H1 (cell line): ENCODE measurements around the gene ARMH2. TPM values are rescaled to one million over a fixed set of nuclear protein-coding genes. Genes with fewer than 3 reads are reported as not detected.

Experiments
- CTCF ChIA-PET: fragments of 300-600 bp; sonication (Branson Sonifier 250); formaldehyde crosslinking; loops from one replicate; lab custom pipeline; 2021; ENCODE audit not compliant: partially characterized antibody; lab: Charles Lee
- POLR2A ChIA-PET: fragments of 300-600 bp; sonication (Branson Sonifier 250); formaldehyde crosslinking; loops from one replicate; lab custom pipeline; 2021; ENCODE audit warnings: inconsistent platforms; ENCODE audit not compliant: partially characterized antibody; lab: Charles Lee
- DNase-seq, 2 experiments: peaks; one replicate each; pipeline versions ENCODE4 v3.0.0 to v3.0.0-alpha.2; 2010 to 2022; ENCODE audit warnings: low spot score in 2 of 2, low read depth in 1 of 2, mixed read lengths in 1 of 2
- FAIRE-seq: peaks from 2 replicates; lab custom pipeline; 2011; peaks lifted over from hg19 to GRCh38; lab: Jason Lieb, UNC
- H2AFZ ChIP-seq: 2 replicates; pipeline ENCODE4 v1.8.1; 2012; ENCODE audit warnings: low read length, inconsistent platforms
- H2AK5ac ChIP-seq: 2 replicates; pipeline ENCODE4 v1.6.1; 2013; ENCODE audit warnings: low read depth, low read length
- H2BK120ac ChIP-seq: replicated peaks from 2 replicates; pipeline ENCODE3; 2013; ENCODE audit warnings: low read depth, low read length, inconsistent platforms
- H2BK12ac ChIP-seq: 2 replicates; pipeline ENCODE4 v1.6.1; 2013; ENCODE audit warnings: low read depth, low read length
- H2BK15ac ChIP-seq: 2 replicates; pipeline ENCODE4 v1.6.1; 2013; ENCODE audit warnings: low read length
- H2BK20ac ChIP-seq: 2 replicates; pipeline ENCODE4 v1.6.1; 2013; ENCODE audit warnings: low read length
- H2BK5ac ChIP-seq: 2 replicates; pipeline ENCODE4 v1.6.1; 2013; ENCODE audit warnings: low read depth, low read length
- H3K14ac ChIP-seq: 2 replicates; pipeline ENCODE4 v1.6.1; 2013; ENCODE audit warnings: inconsistent platforms; ENCODE audit not compliant: insufficient read length
- H3K18ac ChIP-seq: 2 replicates; pipeline ENCODE4 v1.6.1; 2013; ENCODE audit warnings: low read length; ENCODE audit errors: extremely low read depth
- H3K23ac ChIP-seq: 2 replicates; pipeline ENCODE4 v1.6.1; 2013; ENCODE audit warnings: inconsistent platforms; ENCODE audit not compliant: insufficient read length
- H3K23me2 ChIP-seq: 2 replicates; pipeline ENCODE4 v1.6.1; 2013; ENCODE audit warnings: low read depth, low read length
- H3K27ac ChIP-seq: 2 replicates; pipeline ENCODE4 v1.6.1; 2011; ENCODE audit warnings: low read depth, low read length, inconsistent platforms
- H3K27me3 ChIP-seq, 4 experiments: replicated peaks in 1 of 4; 1 replicate in 1 of 4; 2 replicates in 3 of 4; pipeline versions ENCODE4 v1.6.1 to v1.8.1; 2011 to 2013; ENCODE audit warnings: low read length in 3 of 4, mild to moderate bottlenecking in 3 of 4, inconsistent platforms in 2 of 4, mixed read lengths in 2 of 4, moderate library complexity in 1 of 4; ENCODE audit not compliant: control insufficient read depth in 3 of 4, insufficient read depth in 3 of 4; ENCODE audit errors: extremely low read depth in 1 of 4
- H3K36me3 ChIP-seq, 4 experiments: 2 replicates each; pipeline versions ENCODE4 v1.6.1 to v1.8.1; 2011 to 2013; ENCODE audit warnings: mild to moderate bottlenecking in 4 of 4, low read length in 3 of 4, moderate library complexity in 2 of 4, control low read depth in 1 of 4, inconsistent platforms in 1 of 4; ENCODE audit not compliant: insufficient read depth in 4 of 4, control insufficient read depth in 2 of 4
- H3K4ac ChIP-seq: replicated peaks from 2 replicates; pipeline ENCODE3; 2013; ENCODE audit warnings: low read length, low read depth, mixed read lengths, inconsistent platforms; ENCODE audit not compliant: insufficient read length
- H3K4me1 ChIP-seq, 4 experiments: replicated peaks in 1 of 4; 1 replicate in 1 of 4; 2 replicates in 3 of 4; pipeline versions ENCODE4 v1.6.1 to v1.8.1; 2011 to 2013; ENCODE audit warnings: low read length in 3 of 4, inconsistent platforms in 2 of 4, mixed read lengths in 1 of 4; ENCODE audit not compliant: insufficient read depth in 4 of 4, control insufficient read depth in 3 of 4
- H3K4me2 ChIP-seq, 2 experiments: 2 replicates each; pipeline versions ENCODE4 v1.6.1 to v1.8.1; 2011 to 2013; ENCODE audit warnings: low read depth in 2 of 2, low read length in 2 of 2, control low read depth in 1 of 2, inconsistent platforms in 1 of 2, mild to moderate bottlenecking in 1 of 2; ENCODE audit not compliant: insufficient read depth in 1 of 2
- H3K4me3 ChIP-seq, 4 experiments: fragments of 200-600, 300-600 bp in 1 of 4; sonication (generic), shearing (Covaris generic), sonication (Bioruptor Twin) in 1 of 4; 2 replicates each; pipeline versions ENCODE4 v1.5.1 to v1.8.1; 2011 to 2016; ENCODE audit warnings: low read length in 4 of 4, low read depth in 3 of 4, control low read depth in 2 of 4, inconsistent platforms in 2 of 4, mild to moderate bottlenecking in 2 of 4, mixed read lengths in 1 of 4, moderate library complexity in 1 of 4; ENCODE audit not compliant: insufficient read depth in 2 of 4; ENCODE audit errors: extremely low read depth in 1 of 4
- H3K56ac ChIP-seq: replicated peaks from 2 replicates; pipeline ENCODE3; 2013; ENCODE audit warnings: low read depth, mild to moderate bottlenecking, mixed read lengths, low read length, inconsistent platforms; ENCODE audit not compliant: insufficient read length
- H3K79me1 ChIP-seq: 2 replicates; pipeline ENCODE4 v1.6.1; 2013; ENCODE audit warnings: low read depth, low read length, control low read depth
- H3K79me2 ChIP-seq, 2 experiments: 2 replicates each; pipeline versions ENCODE4 v1.6.1 to v1.8.1; 2012 to 2013; ENCODE audit warnings: low read length in 2 of 2, mild to moderate bottlenecking in 2 of 2, inconsistent platforms in 1 of 2; ENCODE audit not compliant: insufficient read depth in 2 of 2, control insufficient read depth in 1 of 2
- H3K9ac ChIP-seq, 4 experiments: replicated peaks in 1 of 4; 1 replicate in 1 of 4; 2 replicates in 3 of 4; pipeline versions ENCODE4 v1.6.1 to v1.8.1; 2011 to 2013; ENCODE audit warnings: low read depth in 3 of 4, low read length in 3 of 4, control low read depth in 2 of 4, mild to moderate bottlenecking in 2 of 4, moderate library complexity in 2 of 4, inconsistent platforms in 1 of 4; ENCODE audit errors: extremely low read depth in 1 of 4
- H3K9me3 ChIP-seq, 2 experiments: 2 replicates each; pipeline versions ENCODE4 v1.6.1 to v1.8.1; 2012 to 2013; ENCODE audit warnings: mild to moderate bottlenecking in 2 of 2, moderate library complexity in 2 of 2, control low read depth in 1 of 2, inconsistent platforms in 1 of 2, low read depth in 1 of 2, low read length in 1 of 2, mixed read lengths in 1 of 2; ENCODE audit not compliant: insufficient read depth in 2 of 2
- H4K20me1 ChIP-seq, 2 experiments: replicated peaks in 1 of 2; 2 replicates each; pipeline versions ENCODE3 to v1.8.1; 2011 to 2013; ENCODE audit warnings: inconsistent platforms in 2 of 2, low read length in 2 of 2, mild to moderate bottlenecking in 1 of 2; ENCODE audit not compliant: insufficient read depth in 2 of 2, control insufficient read depth in 1 of 2
- H4K5ac ChIP-seq: 2 replicates; pipeline ENCODE4 v1.6.1; 2013; ENCODE audit warnings: low read length, low read depth, mixed read lengths, inconsistent platforms; ENCODE audit not compliant: insufficient read length
- H4K8ac ChIP-seq: 2 replicates; pipeline ENCODE4 v1.8.0; 2013; ENCODE audit warnings: mild to moderate bottlenecking, moderate library complexity, low read length, inconsistent platforms; ENCODE audit not compliant: insufficient read depth; ENCODE audit errors: extremely low read depth
- H4K91ac ChIP-seq: replicated peaks from 2 replicates; pipeline ENCODE3; 2013; ENCODE audit warnings: low read length, mixed read lengths, inconsistent platforms; ENCODE audit not compliant: insufficient read length
- WGBS, 2 experiments: shearing (Covaris generic) in 1 of 2; methylation state at CpG; one replicate each; pipeline versions ENCODE4 v1.1.6 to v1.1.7; 2013 to 2015; ENCODE audit warnings: low lambda C conversion rate in 2 of 2, mixed read lengths in 2 of 2, inconsistent platforms in 1 of 2, low coverage in 1 of 2, missing lambda C conversion rate in 1 of 2; ENCODE audit not compliant: insufficient replicate concordance in 2 of 2, insufficient coverage in 1 of 2, insufficient read length in 1 of 2; ENCODE audit errors: extremely low coverage in 1 of 2, missing lambda C conversion rate in 1 of 2; 5-methylcytosine and 5-hydroxymethylcytosine counted together
- polyA plus RNA-seq, 7 experiments: library from polyadenylated mRNA; depleted of rRNA in 3 of 7; stranded (reverse) in 5 of 7; unstranded in 2 of 7; fragments of >200 nt in 5 of 7; fragments of 200-250 nt in 2 of 7; gene quantifications; 1 replicate in 5 of 7; 2 replicates in 1 of 7; 4 replicates in 1 of 7; pipeline versions ENCODE4 v1.2.1 to v1.2.3, GENCODE V29; 2011 to 2013; ENCODE audit warnings: missing spikeins in 2 of 7, mixed read lengths in 2 of 7
- total RNA-seq: library from RNA; stranded (reverse); fragmentation: NEBNext Ultra II Directional; extraction: Animal tissue kit (Norgen Biotek cat#: 25700); gene quantifications from 2 replicates; pipeline ENCODE4 v1.2.1, GENCODE V29; 2021

ARMH2 gene
- total and polyA plus RNA-seq, 2 of the 8 experiments (the other 6 are each of a cell fraction or from before 2014, with no cell fraction given), result not detected

GRCh38 chr6:24757611-24758010 lies 41.1 kb downstream of the ARMH2 start:
- Histone ChIP-seq H4K5ac (no peak overlapping the region), H2BK15ac (no peak overlapping the region), H3K79me2 (no peaks in the 10 kb centered on the region), H3K23ac (no peak overlapping the region), H3K18ac (no peak overlapping the region), H3K9ac (no peak overlapping the region), H3K27ac (no peak overlapping the region), H2AK5ac (no peak overlapping the region), H4K20me1 (no peaks in the 10 kb centered on the region), H3K36me3 (no peaks in the 10 kb centered on the region; a peak in 1 of 8 replicates), H4K91ac (no peak overlapping the region), H3K56ac (no peak overlapping the region), H2AFZ (peak overlapping the region; percentile 77; the same call in 1 of the 2 replicates), H4K8ac (no peak overlapping the region), H3K14ac (no peak overlapping the region), H2BK12ac (no peak overlapping the region), H3K4me1 (no peaks in the 10 kb centered on the region), H3K4ac (no peak overlapping the region), H3K4me3 (no peak overlapping the region), H3K9me3 (no peaks in the 10 kb centered on the region), H2BK20ac (no peak overlapping the region), H2BK5ac (no peak overlapping the region), H2BK120ac (no peak overlapping the region), H3K79me1 (no peaks in the 10 kb centered on the region), H3K27me3 (no peaks in the 10 kb centered on the region), H3K4me2 (no peak overlapping the region), H3K23me2 (no peaks in the 10 kb centered on the region)
- WGBS, 2 experiments, result 93% methylated on average over 6 of the region's 6 CpGs; no CpG with 5 or more reads in 1 of the 2 experiments
- no peak for DNase-seq
- no peak for FAIRE-seq
- ChIA-PET POLR2A (no interaction called here), CTCF (interaction anchor here (0.6 to 1.2 kb wide), 2 partner anchors 9 to 89 kb away, joined by 3 read pairs; no protein-coding TSS in a partner anchor)
